SU-DHL-6 (cell line): ENCODE results near the gene ARIH1.

ENCODE experiments used
- EZH2phosphoT487 ChIP-seq: fragments of 200-600 bp; sonication (generic), shearing (Covaris generic); conservative IDR thresholded peaks from 2 replicates; pipeline ENCODE4 v1.6.1; 2018; ENCODE audit warnings: mild to moderate bottlenecking, antibody characterized with exemption, low read length, moderate library complexity, mixed read lengths
- TF ChIP-seq, protein P1 (sequence below): fragments of 200-600 bp; sonication (generic); IDR thresholded peaks from one replicate; pipeline ENCODE4 v1.5.1; 2017; ENCODE audit warnings: antibody characterized with exemption, mild to moderate bottlenecking, low read length, moderate library complexity; ENCODE audit not compliant: insufficient read depth, poor library complexity, severe bottlenecking

GRCh38 chr15:72560458-72560857, 86.3 kb downstream of the ARIH1 start:
- TF ChIP-seq, protein P1, sequence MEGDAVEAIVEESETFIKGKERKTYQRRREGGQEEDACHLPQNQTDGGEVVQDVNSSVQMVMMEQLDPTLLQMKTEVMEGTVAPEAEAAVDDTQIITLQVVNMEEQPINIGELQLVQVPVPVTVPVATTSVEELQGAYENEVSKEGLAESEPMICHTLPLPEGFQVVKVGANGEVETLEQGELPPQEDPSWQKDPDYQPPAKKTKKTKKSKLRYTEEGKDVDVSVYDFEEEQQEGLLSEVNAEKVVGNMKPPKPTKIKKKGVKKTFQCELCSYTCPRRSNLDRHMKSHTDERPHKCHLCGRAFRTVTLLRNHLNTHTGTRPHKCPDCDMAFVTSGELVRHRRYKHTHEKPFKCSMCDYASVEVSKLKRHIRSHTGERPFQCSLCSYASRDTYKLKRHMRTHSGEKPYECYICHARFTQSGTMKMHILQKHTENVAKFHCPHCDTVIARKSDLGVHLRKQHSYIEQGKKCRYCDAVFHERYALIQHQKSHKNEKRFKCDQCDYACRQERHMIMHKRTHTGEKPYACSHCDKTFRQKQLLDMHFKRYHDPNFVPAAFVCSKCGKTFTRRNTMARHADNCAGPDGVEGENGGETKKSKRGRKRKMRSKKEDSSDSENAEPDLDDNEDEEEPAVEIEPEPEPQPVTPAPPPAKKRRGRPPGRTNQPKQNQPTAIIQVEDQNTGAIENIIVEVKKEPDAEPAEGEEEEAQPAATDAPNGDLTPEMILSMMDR, result no peak
- no peak for TF ChIP-seq EZH2phosphoT487
